Breast epithelium (tissue), 3 donors: ENCODE measurements around the gene NOD2.

ENCODE experiments used
- POLR2A ChIP-seq: fragments of 450-650 bp; IDR thresholded peaks from one replicate; pipeline ENCODE4 v1.6.1; 2016; ENCODE audit warnings: antibody characterized with exemption, mild to moderate bottlenecking, moderate library complexity
- POLR2AphosphoS5 ChIP-seq, 3 donors: sonication (generic); formaldehyde crosslinking; IDR thresholded peaks; one replicate each; pipeline ENCODE4 v1.6.1; 2017; ENCODE audit warnings: antibody characterized with exemption in 3 of 3
- TF ChIP-seq, protein P1 (sequence below), 3 donors: fragments of 450-650 bp; IDR thresholded peaks; one replicate each; pipeline ENCODE4 v1.5.1; 2016 to 2017; ENCODE audit warnings: antibody characterized with exemption in 3 of 3, mild to moderate bottlenecking in 3 of 3, moderate library complexity in 3 of 3

DNA sequence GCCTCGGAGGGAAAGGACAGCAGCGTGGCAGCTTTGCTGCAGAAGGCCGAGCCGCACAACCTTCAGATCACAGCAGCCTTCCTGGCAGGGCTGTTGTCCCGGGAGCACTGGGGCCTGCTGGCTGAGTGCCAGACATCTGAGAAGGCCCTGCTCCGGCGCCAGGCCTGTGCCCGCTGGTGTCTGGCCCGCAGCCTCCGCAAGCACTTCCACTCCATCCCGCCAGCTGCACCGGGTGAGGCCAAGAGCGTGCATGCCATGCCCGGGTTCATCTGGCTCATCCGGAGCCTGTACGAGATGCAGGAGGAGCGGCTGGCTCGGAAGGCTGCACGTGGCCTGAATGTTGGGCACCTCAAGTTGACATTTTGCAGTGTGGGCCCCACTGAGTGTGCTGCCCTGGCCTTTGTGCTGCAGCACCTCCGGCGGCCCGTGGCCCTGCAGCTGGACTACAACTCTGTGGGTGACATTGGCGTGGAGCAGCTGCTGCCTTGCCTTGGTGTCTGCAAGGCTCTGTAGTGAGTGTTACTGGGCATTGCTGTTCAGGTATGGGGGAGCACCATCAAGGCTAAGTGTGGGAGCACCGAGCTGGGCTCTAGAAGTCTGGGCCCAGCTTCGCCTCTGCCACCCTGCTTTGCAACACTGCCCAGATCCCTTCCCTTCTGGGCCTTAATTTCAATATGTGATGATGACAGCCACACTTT lies 18.6 kb downstream of the NOD2 start:
- TF ChIP-seq, protein P1, sequence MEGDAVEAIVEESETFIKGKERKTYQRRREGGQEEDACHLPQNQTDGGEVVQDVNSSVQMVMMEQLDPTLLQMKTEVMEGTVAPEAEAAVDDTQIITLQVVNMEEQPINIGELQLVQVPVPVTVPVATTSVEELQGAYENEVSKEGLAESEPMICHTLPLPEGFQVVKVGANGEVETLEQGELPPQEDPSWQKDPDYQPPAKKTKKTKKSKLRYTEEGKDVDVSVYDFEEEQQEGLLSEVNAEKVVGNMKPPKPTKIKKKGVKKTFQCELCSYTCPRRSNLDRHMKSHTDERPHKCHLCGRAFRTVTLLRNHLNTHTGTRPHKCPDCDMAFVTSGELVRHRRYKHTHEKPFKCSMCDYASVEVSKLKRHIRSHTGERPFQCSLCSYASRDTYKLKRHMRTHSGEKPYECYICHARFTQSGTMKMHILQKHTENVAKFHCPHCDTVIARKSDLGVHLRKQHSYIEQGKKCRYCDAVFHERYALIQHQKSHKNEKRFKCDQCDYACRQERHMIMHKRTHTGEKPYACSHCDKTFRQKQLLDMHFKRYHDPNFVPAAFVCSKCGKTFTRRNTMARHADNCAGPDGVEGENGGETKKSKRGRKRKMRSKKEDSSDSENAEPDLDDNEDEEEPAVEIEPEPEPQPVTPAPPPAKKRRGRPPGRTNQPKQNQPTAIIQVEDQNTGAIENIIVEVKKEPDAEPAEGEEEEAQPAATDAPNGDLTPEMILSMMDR (IDR thresholded peaks at IDR 0.05) = no peak
- TF ChIP-seq POLR2A (no peak), POLR2AphosphoS5 (IDR thresholded peaks at IDR 0.05) (no peak)
